Endothelial cell of umbilical vein (primary cell): ENCODE results near the gene ALDH3B2.
A peak's percentile ranks its signal among the peaks of the same experiment; 100 is the strongest.

Experiments used
- EZH2 ChIP-seq: IDR thresholded peaks from 2 replicates; pipeline ENCODE4 v1.6.1; 2012; ENCODE audit warnings: borderline replicate concordance, low read depth, mild to moderate bottlenecking, moderate library complexity, low read length, inconsistent platforms; ENCODE audit not compliant: severe bottlenecking
- FOS ChIP-seq: IDR thresholded peaks from 2 replicates; pipeline ENCODE4 v1.6.1; 2011; ENCODE audit warnings: mild to moderate bottlenecking, low read length, moderate library complexity, borderline replicate concordance; ENCODE audit not compliant: insufficient read depth
- GATA2 ChIP-seq: IDR thresholded peaks from 2 replicates; pipeline ENCODE4 v1.7.0; 2011; ENCODE audit warnings: low read depth, mild to moderate bottlenecking, moderate library complexity, mixed read lengths, low read length; ENCODE audit not compliant: insufficient read length, insufficient read depth
- POLR2A ChIP-seq: IDR thresholded peaks from 2 replicates; pipeline ENCODE4 v1.6.1; 2012; ENCODE audit warnings: low read depth, mild to moderate bottlenecking, control low read depth, low read length
- POLR2AphosphoS5 ChIP-seq: IDR thresholded peaks from 2 replicates; pipeline ENCODE4 v1.6.1; 2012; ENCODE audit warnings: low read depth, mild to moderate bottlenecking, control low read depth, low read length, moderate library complexity; ENCODE audit not compliant: insufficient read depth
- TF ChIP-seq, protein P1 (sequence below), 2 donors: IDR thresholded peaks; 1 replicate in 1 of 2; 2 replicates in 1 of 2; pipeline ENCODE4 v1.5.1; 2011; ENCODE audit warnings: low read length in 2 of 2, mild to moderate bottlenecking in 2 of 2, moderate library complexity in 2 of 2, control low read depth in 1 of 2, inconsistent platforms in 1 of 2, low read depth in 1 of 2; ENCODE audit not compliant: insufficient read depth in 1 of 2; ENCODE audit errors: extremely low read depth in 1 of 2
- TF ChIP-seq, protein P2 (sequence below): IDR thresholded peaks from 2 replicates; pipeline ENCODE4 v1.6.1; 2011; ENCODE audit not compliant: insufficient read depth, insufficient read length

- TF ChIP-seq POLR2AphosphoS5 (peak; percentile 28), POLR2A (no peak), GATA2 (no peak), EZH2 (no peak), FOS (no peak)
- TF ChIP-seq, protein P1, sequence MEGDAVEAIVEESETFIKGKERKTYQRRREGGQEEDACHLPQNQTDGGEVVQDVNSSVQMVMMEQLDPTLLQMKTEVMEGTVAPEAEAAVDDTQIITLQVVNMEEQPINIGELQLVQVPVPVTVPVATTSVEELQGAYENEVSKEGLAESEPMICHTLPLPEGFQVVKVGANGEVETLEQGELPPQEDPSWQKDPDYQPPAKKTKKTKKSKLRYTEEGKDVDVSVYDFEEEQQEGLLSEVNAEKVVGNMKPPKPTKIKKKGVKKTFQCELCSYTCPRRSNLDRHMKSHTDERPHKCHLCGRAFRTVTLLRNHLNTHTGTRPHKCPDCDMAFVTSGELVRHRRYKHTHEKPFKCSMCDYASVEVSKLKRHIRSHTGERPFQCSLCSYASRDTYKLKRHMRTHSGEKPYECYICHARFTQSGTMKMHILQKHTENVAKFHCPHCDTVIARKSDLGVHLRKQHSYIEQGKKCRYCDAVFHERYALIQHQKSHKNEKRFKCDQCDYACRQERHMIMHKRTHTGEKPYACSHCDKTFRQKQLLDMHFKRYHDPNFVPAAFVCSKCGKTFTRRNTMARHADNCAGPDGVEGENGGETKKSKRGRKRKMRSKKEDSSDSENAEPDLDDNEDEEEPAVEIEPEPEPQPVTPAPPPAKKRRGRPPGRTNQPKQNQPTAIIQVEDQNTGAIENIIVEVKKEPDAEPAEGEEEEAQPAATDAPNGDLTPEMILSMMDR (IDR thresholded peaks at IDR 0.05; ENCODE audit: extremely low read depth in 1 of 2, insufficient read depth in 1 of 2, low read depth in 1 of 2, low read length in 2 of 2): peak; percentile 63 to 92
- TF ChIP-seq, protein P2, sequence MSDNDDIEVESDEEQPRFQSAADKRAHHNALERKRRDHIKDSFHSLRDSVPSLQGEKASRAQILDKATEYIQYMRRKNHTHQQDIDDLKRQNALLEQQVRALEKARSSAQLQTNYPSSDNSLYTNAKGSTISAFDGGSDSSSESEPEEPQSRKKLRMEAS: no peak
Measured at GRCh38 chr11:67613960-67614715, 60.3 kb downstream of the ALDH3B2 start.
